Dermis microvascular lymphatic vessel endothelial cell (primary cell): ENCODE data around the gene FER. TPM values are rescaled to one million over a fixed set of nuclear protein-coding genes. Genes with fewer than 3 reads are reported as not detected.
"Not testable (repeated sequence)": the region's sequence is repeated elsewhere in the genome, so short reads cannot be mapped to it uniquely, and the experiment has no call there.

Experiments used
- DNase-seq, 2 donors: peaks; one replicate each; pipeline versions ENCODE4 v3.0.0 to v3.0.0-alpha.2; 2010; ENCODE audit warnings: low read depth in 2 of 2
- total RNA-seq: library from RNA; depleted of rRNA; stranded (reverse); fragments of >200 nt; gene quantifications from 2 replicates; pipeline ENCODE4 v1.2.1, GENCODE V29; 2014

The FER gene
- total RNA-seq, 1 donor from 2014 or later, result 11.7 TPM

- no peak for DNase-seq
Observed at GRCh38 chr5:108957333-108957732, 209.6 kb downstream of the FER start.

DNA sequence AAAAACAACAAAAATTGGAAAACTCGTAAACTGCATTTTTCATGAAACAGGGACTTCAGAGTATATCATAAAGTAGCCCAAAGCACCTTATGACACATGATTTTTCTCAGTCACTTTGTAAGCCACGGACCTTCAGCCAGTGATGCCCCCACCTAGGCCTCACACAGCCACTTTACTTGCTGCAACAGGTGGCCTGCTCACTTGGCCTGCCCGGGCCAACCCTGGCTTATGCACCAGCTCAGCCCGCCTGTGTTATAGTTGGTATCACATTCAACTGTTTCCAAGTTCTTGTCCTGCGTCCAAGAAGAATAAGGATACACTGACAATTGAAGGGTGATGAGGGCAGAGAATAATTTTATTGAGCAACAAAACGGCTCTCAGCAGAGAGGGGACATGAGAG is 219.2 kb downstream of the FER start:
- no peak for DNase-seq

- no peak for DNase-seq
Observed at GRCh38 chr5:108974594-108974993, 226.9 kb downstream of the FER start.

DNA sequence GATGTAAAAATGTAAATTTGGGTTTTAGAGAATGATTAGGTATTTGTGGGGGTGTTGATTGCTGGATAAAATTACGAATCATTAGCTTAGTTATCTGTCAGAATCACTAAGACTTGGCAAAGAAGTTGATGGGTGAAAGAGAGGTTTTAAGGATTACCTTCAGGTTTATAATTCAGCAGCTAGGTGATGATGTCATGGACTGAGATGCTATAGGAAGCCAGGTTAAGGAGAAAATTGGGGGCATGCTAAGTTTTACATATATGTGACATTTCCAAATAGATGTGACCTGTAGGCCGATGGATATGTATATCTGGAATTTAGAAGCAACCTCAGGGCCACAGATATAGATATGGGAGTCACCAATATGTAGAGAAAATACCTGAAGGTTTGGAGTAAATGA is 228.0 kb downstream of the FER start:
- no peak for DNase-seq

DNA sequence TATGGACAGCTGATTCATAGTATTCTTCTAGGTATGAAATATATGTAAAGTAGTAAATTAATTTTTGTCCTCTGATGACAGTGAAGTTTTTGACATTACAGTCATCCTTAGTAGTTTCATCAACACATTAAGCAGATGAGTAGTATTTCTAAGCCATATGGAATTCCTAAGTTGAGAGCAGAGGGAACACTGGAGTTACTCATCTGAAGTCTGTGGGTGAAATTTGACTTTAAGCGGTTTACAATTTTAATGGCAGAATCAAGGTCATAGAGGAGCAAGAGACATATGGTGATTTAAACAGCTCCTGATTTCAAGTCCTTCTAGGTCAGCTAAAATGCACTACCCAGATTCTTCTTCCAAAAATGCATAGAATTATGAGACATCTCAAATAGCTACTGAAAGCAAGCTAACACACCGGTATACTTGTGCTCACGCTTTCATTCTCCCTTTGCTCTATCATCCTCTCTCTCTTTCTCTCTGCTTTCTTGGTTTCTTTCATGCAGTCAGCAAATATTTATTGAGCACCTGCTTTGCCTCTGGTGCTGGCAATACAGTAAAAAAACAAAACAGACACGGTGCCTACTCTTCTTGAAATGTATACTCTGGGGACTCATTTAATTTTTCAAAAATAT is 235.9 kb downstream of the FER start:
- no peak for DNase-seq

GRCh38 chr5:108989761-108990392 is 242.2 kb downstream of the FER start:
- DNase-seq, result no peak

GRCh38 chr5:108992396-108993085 is 244.8 kb downstream of the FER start:
- not testable (repeated sequence) for DNase-seq

DNA sequence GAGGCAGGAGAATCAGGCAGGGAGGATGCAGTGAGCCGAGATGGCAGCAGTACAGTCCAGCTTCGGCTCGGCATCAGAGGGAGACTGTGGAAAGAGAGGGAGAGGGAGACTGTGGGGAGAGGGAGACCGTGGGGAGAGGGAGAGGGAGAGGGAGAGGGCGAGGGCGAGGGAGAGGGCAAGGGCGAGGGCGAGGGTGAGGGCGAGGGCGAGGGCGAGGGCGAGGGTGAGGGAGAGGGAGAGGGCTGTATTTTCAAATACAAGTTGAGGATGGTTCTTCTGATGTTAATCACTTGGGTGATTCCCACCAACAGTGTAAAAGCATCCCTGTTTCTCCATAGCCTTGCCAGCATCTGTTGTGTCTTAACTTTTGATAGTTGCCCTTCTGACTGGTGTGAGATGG is 245.7 kb downstream of the FER start:
- DNase-seq, result not testable (repeated sequence)

- DNase-seq, result no peak
Observed at GRCh38 chr5:108997720-108998119, 250.0 kb downstream of the FER start.

- no peak for DNase-seq
Observed at GRCh38 chr5:108998216-108998615, 250.5 kb downstream of the FER start.

- no peak for DNase-seq
Observed at GRCh38 chr5:109003928-109004327, 256.2 kb downstream of the FER start.

- no peak for DNase-seq
Observed at GRCh38 chr5:109005297-109006009, 257.8 kb downstream of the FER start.

DNA sequence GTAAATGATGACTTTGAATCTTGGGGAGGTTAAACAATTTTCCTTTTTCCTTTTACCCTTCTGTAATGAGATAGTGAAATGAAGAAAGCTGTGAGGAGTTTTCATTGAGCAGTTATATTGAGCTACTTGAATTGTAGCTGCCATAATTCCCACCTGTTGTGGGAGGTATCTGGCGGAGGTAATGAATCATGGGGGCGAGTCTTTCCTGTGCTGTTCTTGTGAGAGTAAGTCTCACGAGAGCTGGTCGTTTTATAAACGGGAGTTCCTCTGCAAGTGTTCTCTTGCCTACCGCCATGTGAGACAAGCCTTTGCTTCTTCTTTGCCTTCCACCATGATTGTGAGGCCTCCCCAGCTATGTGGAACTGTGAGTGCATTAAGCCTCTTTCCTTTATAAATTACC is 258.4 kb downstream of the FER start:
- DNase-seq, result no peak

GRCh38 chr5:109016300-109016699 is 268.6 kb downstream of the FER start:
- DNase-seq, result no peak

- no peak for DNase-seq
Observed at GRCh38 chr5:109022056-109022455, 274.4 kb downstream of the FER start.

GRCh38 chr5:109025729-109026128 is 278.0 kb downstream of the FER start:
- not testable (repeated sequence) for DNase-seq

DNA sequence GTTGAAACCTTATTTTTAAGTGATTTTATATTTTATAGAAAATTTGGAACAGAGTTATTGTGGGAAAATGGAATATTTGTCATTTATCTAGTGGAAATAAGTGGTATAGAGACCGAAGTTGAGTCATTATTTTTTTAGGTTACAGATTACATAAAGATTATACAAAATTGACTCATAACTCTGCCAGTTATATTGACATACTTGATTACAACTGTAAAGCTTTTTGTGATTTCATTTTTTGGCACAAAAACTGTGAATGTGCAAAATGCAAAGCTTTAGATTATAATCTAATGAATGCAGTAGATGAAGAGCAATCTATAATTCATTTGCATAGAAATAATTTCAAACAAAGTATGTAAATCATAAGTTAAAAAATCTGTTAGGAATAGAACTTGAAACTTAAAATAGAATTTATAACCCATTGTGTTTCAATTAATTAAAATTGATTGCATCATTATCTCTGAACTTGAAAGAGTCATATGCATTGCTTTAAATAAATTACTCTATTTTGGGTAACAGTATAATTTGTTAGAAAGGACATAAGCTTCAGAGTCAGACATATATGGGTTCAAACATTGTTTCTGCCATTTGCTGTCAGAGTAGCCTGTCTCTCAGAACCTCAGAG is 280.4 kb downstream of the FER start:
- no peak for DNase-seq

DNA sequence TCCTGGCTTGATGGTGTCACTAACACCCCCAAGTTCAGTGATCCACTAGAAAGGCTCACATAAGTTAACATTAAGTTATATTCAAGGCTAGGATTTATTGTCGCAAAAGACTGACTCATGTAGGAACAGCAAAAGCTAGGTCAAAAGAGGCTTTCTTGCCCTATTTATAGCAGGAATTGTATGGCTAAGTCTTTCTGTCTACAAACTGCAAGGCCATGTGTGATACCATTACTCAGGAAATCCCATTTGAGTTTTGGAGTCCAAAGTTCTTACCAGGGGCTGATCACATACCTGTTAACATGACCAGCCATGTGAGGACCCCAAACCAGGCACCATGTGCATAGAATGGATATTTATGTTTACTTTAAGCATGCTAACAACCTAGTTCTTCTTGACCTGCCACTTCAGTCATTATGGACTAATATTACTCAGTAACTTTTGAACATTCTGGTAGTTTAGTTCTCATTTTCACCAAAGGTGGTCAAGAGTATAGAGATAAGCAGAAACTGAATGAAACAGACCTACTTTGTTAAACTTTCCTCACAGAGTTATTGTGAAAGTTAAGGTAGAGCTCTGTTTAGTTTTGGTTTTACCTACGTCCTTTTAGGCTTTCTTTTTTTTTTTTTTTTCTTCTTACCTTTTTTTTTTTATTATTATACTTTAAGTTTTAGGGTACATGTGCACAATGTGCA is 281.1 kb downstream of the FER start:
- DNase-seq, result no peak

- no peak for DNase-seq
Observed at GRCh38 chr5:109029847-109030246, 282.1 kb downstream of the FER start.

GRCh38 chr5:109030360-109031143 is 282.9 kb downstream of the FER start:
- no peak for DNase-seq
